HEK293 (cell line): ENCODE results near the gene RAC2.

Experiments used
- CTCF ChIA-PET: fragments of 350-600 bp; formaldehyde crosslinking; extraction: SDS; loops from one replicate; lab custom pipeline; 2021; ENCODE audit warnings: antibody characterized with exemption; lab: Yijun Ruan, JAX
- POLR2A ChIA-PET: fragments of 300-600 bp; formaldehyde crosslinking; extraction: SDS; loops from one replicate; lab custom pipeline; 2020; ENCODE audit warnings: antibody characterized with exemption, inconsistent platforms; lab: Yijun Ruan, JAX
- H3K27ac ChIP-seq: fragments of 200-500 bp; sonication (Bioruptor generic); 2 replicates; pipeline ENCODE4 v1.5.1; 2014; ENCODE audit warnings: low read depth, low read length, control low read depth, inconsistent platforms; ENCODE audit errors: extremely low read depth
- H3K36me3 ChIP-seq, 2 experiments: fragments of 200-500 bp in 1 of 2; sonication (Bioruptor generic) in 1 of 2; 1 replicate in 1 of 2; 2 replicates in 1 of 2; pipeline ENCODE4 v1.5.1; 2014 to 2017; ENCODE audit warnings: inconsistent platforms in 2 of 2, low read length in 2 of 2; ENCODE audit not compliant: control insufficient read depth in 2 of 2, insufficient read depth in 1 of 2
- H3K4me1 ChIP-seq: fragments of 200-500 bp; sonication (Bioruptor generic); 2 replicates; pipeline ENCODE4 v1.5.1; 2014; ENCODE audit warnings: mild to moderate bottlenecking, low read length, inconsistent platforms; ENCODE audit not compliant: control insufficient read depth, insufficient read depth
- H3K4me3 ChIP-seq: 2 replicates; pipeline ENCODE4 v1.5.1; 2011; ENCODE audit warnings: low read depth, mild to moderate bottlenecking, control low read depth, low read length, moderate library complexity
- H3K9me3 ChIP-seq: fragments of 200-500 bp; sonication (Bioruptor generic); 2 replicates; pipeline ENCODE4 v1.5.1; 2014; ENCODE audit warnings: low read depth, low read length, inconsistent platforms; ENCODE audit not compliant: control insufficient read depth, insufficient read depth
- TRIM28 ChIP-seq: IDR thresholded peaks from 2 replicates; pipeline ENCODE4 v1.6.1; 2011; ENCODE audit warnings: low read length, control low read depth, borderline replicate concordance
- YY2 ChIP-seq: fragments of 450-650 bp; formaldehyde crosslinking; IDR thresholded peaks from 2 replicates; pipeline ENCODE4 v1.5.1; 2016; ENCODE audit warnings: missing biosample characterization, missing genetic modification characterization
- ZFP41 ChIP-seq: fragments of 450-650 bp; formaldehyde crosslinking; IDR thresholded peaks from 2 replicates; pipeline ENCODE4 v1.5.1; 2016; ENCODE audit warnings: missing biosample characterization, missing genetic modification characterization, borderline replicate concordance
- ZNF138 ChIP-seq: fragments of 450-650 bp; formaldehyde crosslinking; IDR thresholded peaks from 2 replicates; pipeline ENCODE4 v1.5.1; 2016; ENCODE audit warnings: missing biosample characterization, missing genetic modification characterization, borderline replicate concordance
- ZNF214 ChIP-seq: fragments of 450-650 bp; formaldehyde crosslinking; IDR thresholded peaks from 2 replicates; pipeline ENCODE4 v1.5.1; 2017; ENCODE audit warnings: missing biosample characterization, mild to moderate bottlenecking, missing genetic modification characterization, borderline replicate concordance
- ZNF239 ChIP-seq: fragments of 450-650 bp; formaldehyde crosslinking; IDR thresholded peaks from 2 replicates; pipeline ENCODE4 v1.5.1; 2016; ENCODE audit warnings: missing biosample characterization, missing genetic modification characterization
- ZNF404 ChIP-seq: fragments of 450-650 bp; formaldehyde crosslinking; IDR thresholded peaks from 2 replicates; pipeline ENCODE4 v1.5.1; 2017; ENCODE audit warnings: missing biosample characterization, missing genetic modification characterization
- ZNF513 ChIP-seq: fragments of 450-650 bp; IDR thresholded peaks from 2 replicates; pipeline ENCODE4 v1.5.1; 2018; ENCODE audit warnings: missing biosample characterization, missing genetic modification characterization
- ZNF544 ChIP-seq: fragments of 450-650 bp; formaldehyde crosslinking; IDR thresholded peaks from 2 replicates; pipeline ENCODE4 v1.5.0; 2017; ENCODE audit warnings: missing biosample characterization, missing genetic modification characterization
- ZNF571 ChIP-seq: fragments of 450-650 bp; formaldehyde crosslinking; IDR thresholded peaks from 2 replicates; pipeline ENCODE4 v1.5.0; 2017; ENCODE audit warnings: missing biosample characterization, missing genetic modification characterization
- ZNF624 ChIP-seq: fragments of 450-650 bp; formaldehyde crosslinking; IDR thresholded peaks from 2 replicates; pipeline ENCODE4 v1.5.1; 2017; ENCODE audit warnings: missing biosample characterization, missing genetic modification characterization
- ZNF629 ChIP-seq: fragments of 450-650 bp; formaldehyde crosslinking; IDR thresholded peaks from 2 replicates; pipeline ENCODE4 v1.5.1; 2017; ENCODE audit warnings: missing biosample characterization, missing genetic modification characterization
- ZNF658 ChIP-seq: fragments of 450-650 bp; formaldehyde crosslinking; IDR thresholded peaks from 2 replicates; pipeline ENCODE4; 2016; ENCODE audit warnings: missing biosample characterization, missing genetic modification characterization
- ZNF692 ChIP-seq: fragments of 450-650 bp; formaldehyde crosslinking; IDR thresholded peaks from 2 replicates; pipeline ENCODE4 v1.5.1; 2016; ENCODE audit warnings: missing biosample characterization, missing genetic modification characterization
- ZNF701 ChIP-seq: fragments of 450-650 bp; formaldehyde crosslinking; IDR thresholded peaks from 2 replicates; pipeline ENCODE4 v1.5.1; 2016; ENCODE audit warnings: missing biosample characterization, missing genetic modification characterization
- ZNF776 ChIP-seq: fragments of 450-650 bp; formaldehyde crosslinking; IDR thresholded peaks from 2 replicates; pipeline ENCODE4 v1.5.0; 2017; ENCODE audit warnings: missing biosample characterization, missing genetic modification characterization, borderline replicate concordance
- ZXDB ChIP-seq: fragments of 450-650 bp; formaldehyde crosslinking; IDR thresholded peaks from 2 replicates; pipeline ENCODE4 v1.5.1; 2016; ENCODE audit warnings: missing biosample characterization, missing genetic modification characterization
- TF ChIP-seq, protein P1 (sequence below): sonication (generic); formaldehyde crosslinking; IDR thresholded peaks from 2 replicates; pipeline ENCODE4 v1.8.1; 2022; ENCODE audit warnings: mild to moderate bottlenecking, moderate library complexity, missing genetic modification reagents

RAC2 gene

DNA sequence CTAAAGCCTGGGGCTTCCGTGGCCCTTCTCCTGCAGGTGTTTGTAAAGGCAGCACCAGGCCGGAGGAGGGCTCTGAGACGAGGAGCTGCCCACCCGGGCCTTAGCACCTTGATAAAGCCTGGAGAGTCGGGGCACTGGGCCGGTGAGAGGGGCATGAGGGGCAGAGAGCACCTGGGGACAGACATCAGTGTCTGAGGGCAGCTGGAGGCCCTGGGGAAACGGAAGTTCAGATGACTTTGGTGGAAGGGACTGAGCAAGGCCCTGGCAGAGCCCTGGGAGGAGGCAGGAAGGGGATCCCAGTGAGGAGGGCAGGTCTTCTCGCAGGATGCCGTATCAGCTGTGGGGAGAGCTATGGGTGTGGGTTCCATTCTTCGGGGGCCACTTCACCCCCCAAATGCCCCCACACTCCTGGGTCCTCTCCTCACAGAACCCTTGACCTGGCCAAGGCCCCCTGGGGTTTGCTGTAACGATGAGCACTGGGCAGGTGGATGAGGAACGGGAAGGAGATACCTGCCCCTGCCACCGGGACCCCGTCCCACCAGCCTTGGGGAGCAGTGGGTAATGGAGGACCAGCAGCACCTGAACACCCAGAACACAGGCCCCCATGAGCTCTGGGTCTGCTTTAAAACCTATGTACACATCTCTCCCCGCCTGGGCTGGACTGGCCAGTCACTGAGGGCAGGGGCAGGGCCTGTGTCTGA lies 63.4 kb downstream of the RAC2 start:
- no peak overlapping the region for H3K4me3 ChIP-seq
- CTCF ChIA-PET, result interaction anchor here (1.6 kb wide), 1 partner anchor 14 kb away, joined by 3 read pairs; no protein-coding TSS in a partner anchor

DNA sequence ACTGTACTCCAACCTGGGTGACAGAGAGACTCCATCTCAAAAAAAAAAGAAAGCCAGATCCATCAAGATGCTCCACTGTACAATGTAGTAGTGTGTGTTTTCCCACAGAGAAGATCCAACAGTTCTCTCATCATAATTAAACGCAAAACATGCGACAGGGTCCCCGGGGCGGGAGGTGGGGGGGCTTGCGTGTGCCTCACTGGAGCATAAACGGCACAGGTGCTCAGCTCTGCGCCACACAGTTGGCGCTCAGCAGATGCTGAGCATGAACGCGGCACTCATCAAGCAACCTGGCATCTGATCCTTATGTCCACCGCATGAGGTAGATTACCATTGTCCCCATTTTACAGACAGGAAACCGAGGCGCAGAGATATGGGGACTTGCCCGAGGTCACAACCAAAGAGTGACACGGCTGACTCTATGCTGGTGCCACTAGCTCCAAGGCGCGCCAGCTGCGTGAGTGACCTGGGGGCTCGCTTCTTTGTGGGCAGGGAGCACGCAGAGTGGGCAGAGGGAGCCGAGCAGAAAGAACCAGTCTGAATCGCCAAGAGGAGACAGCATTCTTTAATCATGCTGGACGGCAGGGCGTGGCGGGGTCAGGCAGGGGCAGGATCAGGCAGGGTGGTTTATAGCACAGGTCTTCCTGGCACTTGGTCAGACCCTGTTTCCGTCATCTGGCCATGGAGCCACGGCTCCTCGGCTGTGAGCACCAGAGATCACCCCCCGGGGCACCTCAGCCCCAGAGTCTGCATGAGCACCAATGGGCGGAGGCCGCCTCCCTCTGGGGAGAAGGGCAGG lies 64.2 kb downstream of the RAC2 start:
- ChIA-PET CTCF (interaction anchor here (0.7 kb wide), 1 partner anchor 34 kb away, joined by 3 read pairs; no protein-coding TSS in a partner anchor), POLR2A (no interaction called here)
- H3K27ac ChIP-seq, result no peak overlapping the region

More for the DNA sequence above, 63.4 kb downstream of the RAC2 start:
- no peaks in the 10 kb centered on the region for H3K9me3 ChIP-seq
- TF ChIP-seq ZNF239 (no peak), ZNF513 (tag by site-specific recombination) (no peak), ZNF138 (tag by site-specific recombination) (no peak), TRIM28 (no peak), ZNF776 (tag by site-specific recombination) (no peak), ZNF214 (no peak), ZNF404 (tag by site-specific recombination) (no peak), ZXDB (tag by site-specific recombination) (no peak), ZNF658 (tag by site-specific recombination) (no peak)
- TF ChIP-seq, protein P1, sequence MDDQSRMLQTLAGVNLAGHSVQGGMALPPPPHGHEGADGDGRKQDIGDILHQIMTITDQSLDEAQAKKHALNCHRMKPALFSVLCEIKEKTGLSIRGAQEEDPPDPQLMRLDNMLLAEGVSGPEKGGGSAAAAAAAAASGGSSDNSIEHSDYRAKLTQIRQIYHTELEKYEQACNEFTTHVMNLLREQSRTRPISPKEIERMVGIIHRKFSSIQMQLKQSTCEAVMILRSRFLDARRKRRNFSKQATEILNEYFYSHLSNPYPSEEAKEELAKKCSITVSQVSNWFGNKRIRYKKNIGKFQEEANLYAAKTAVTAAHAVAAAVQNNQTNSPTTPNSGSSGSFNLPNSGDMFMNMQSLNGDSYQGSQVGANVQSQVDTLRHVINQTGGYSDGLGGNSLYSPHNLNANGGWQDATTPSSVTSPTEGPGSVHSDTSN, result no peak
- POLR2A ChIA-PET, result no interaction called here
- H3K36me3 ChIP-seq, result no peaks in the 10 kb centered on the region
- no peak overlapping the region for H3K27ac ChIP-seq
- H3K4me1 ChIP-seq, result no peaks in the 10 kb centered on the region; the same call in 1 of the 2 replicates

DNA sequence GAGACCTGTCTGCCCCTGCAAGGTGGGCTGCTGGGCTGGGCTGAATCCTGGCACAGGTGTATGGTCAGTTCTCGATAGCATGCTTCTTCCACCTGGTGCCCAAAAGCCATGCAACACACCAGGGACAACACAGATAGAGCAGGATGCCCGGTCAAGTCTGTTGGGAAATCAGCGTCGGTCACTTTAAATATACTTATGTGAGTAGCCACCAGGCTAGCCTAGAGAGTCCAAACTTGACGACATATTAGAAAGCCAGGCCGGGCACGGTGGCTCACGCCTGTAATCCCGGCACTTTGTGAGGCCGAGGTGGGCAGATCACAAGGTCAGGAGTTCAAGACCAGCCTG lies 65.0 kb downstream of the RAC2 start:
- no peak for TF ChIP-seq ZNF701 (tag by site-specific recombination)
- TF ChIP-seq, all 188 proteins: peak for 0
- CTCF ChIA-PET, result interaction anchor here (0.7 to 0.9 kb wide), 3 partner anchors 34 to 403 kb away, joined by 3 to 4 read pairs (median 4); partner anchors contain the start of gene IFT27
- H3K36me3 ChIP-seq, result no peaks in the 10 kb centered on the region
- H3K27ac ChIP-seq, result no peak overlapping the region
- H3K4me3 ChIP-seq, result no peak overlapping the region
- no peaks in the 10 kb centered on the region; the same call in 1 of the 2 replicates for H3K4me1 ChIP-seq
- H3K9me3 ChIP-seq, result no peaks in the 10 kb centered on the region
- POLR2A ChIA-PET, result no interaction called here

More for the DNA sequence above, 64.2 kb downstream of the RAC2 start:
- H3K4me3 ChIP-seq, result no peak overlapping the region
- no peaks in the 10 kb centered on the region; the same call in 1 of the 2 replicates for H3K4me1 ChIP-seq
- H3K36me3 ChIP-seq, result no peaks in the 10 kb centered on the region
- no peak for TF ChIP-seq ZNF571 (tag by site-specific recombination)
- no peaks in the 10 kb centered on the region for H3K9me3 ChIP-seq

DNA sequence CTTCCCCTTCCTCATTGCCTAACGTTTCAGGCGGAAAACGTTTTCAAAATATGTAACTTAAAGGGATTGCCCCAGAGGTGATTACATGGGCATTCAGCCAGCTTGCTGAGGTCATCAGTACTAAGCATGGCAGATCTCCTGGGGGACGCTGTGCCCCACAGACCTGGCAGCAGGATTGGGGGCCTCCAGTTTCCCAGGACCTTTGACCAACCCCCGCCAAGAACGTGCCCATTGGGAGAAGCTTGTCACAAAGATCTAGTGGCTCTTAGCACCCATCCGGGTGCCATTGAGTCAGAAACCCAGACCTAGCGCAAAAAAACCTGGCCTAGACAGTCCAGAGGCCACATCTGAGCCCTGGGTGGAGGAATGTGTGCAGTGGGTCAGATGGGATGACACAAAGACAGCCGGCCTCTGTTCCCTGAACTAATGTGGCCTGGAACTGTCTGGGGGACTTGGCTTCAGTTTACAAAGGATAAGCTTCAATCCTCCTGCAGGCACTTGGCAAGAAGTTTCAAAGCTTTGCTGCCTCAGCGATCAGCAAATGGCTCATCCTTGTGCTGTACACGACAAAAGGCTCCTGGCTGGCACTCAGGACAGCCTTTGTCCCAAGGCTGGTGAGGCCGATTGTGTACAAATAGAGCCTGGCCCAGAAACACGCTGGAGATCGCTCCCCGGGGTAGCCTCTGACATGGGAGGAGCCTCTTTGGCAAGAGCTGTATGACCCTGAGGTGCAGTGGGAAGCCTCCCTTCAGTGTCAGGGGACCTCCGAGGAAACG lies 65.5 kb downstream of the RAC2 start:
- H3K27ac ChIP-seq, result no peak overlapping the region
- no peaks in the 10 kb centered on the region for H3K9me3 ChIP-seq
- ChIA-PET CTCF (interaction anchor here (0.6 to 2.4 kb wide), 7 partner anchors 12 to 402 kb away, joined by 3 to 14 read pairs (median 4); partner anchors contain the start of gene IFT27), POLR2A (no interaction called here)
- no peak overlapping the region for H3K4me3 ChIP-seq
- TF ChIP-seq ZNF544 (tag by site-specific recombination), result no peak
- no peak for TF ChIP-seq YY2 (tag by site-specific recombination)
- no peak for TF ChIP-seq ZNF624
- TF ChIP-seq ZFP41 (tag by site-specific recombination), result no peak
- TF ChIP-seq ZNF692, result no peak
- TF ChIP-seq ZNF629, result no peak
- no peaks in the 10 kb centered on the region for H3K36me3 ChIP-seq
- no peaks in the 10 kb centered on the region; the same call in 1 of the 2 replicates for H3K4me1 ChIP-seq
